T47D (cell line): ENCODE measurements around the gene FPGS.

Experiments used
- DNase-seq, 2 experiments: peaks; one replicate each; pipeline versions ENCODE4 v3.0.0 to v3.0.0-alpha.2; 2011 to 2012; ENCODE audit warnings: low read depth in 1 of 2, low spot score in 1 of 2
- JUND ChIP-seq: IDR thresholded peaks from 2 replicates; pipeline ENCODE4 v1.6.1; 2012; ENCODE audit warnings: low read depth
- in situ Hi-C: cut with HindIII; loops from 2 replicates; pipeline ENCODE4 v1.10.0; 2016; ENCODE audit warnings: low sequenced_read_pairs, low pct_unique_long_range_greater_than_20kb

Gene FPGS

DNA sequence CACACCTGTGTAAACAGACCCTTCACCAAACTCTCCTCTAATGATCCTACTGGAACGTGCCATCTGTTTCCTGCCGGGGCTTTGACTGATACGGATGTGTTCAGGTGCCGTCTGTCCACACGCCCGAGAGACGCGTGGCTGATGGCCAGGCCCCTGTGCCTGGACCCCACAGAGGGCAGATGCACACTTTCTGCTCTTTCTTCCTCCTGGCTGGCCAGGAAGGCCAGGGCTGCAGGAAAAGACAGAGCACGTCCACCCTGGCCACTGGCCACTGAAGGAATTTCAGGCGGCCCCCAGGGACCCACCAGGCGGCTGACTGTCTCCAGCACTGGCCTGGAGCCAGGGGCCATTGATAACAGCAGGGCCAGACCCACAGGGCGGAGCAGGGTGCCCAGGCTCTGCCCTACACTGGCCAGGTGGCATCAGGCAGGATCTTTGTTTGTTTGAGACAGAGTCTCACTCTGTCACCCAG lies 55.4 kb downstream of the FPGS start:
- no peak for TF ChIP-seq JUND
- no peak for DNase-seq
- in situ Hi-C loops: no loop called here

DNA sequence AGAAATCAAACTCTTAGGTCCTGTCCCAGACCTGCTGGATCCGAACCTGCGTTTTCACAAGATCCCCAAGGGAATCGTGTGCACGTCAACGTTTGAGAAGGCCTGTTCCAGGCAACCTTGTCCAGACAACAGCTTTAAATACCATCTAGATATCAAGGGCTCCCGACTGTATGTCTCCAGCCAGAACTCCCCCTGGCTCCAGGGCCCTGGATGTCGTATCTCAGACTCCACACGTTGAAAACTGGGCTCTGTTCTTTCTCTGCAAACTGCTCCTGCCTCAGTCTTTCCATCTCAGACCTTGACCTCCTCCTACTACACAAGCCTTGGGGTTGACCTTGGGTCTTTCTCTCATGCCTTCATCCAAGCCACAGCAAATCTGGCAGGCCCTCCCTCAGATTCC lies 57.6 kb downstream of the FPGS start:
- no peak for DNase-seq
- in situ Hi-C loops: no loop called here
- TF ChIP-seq JUND: no peak

DNA sequence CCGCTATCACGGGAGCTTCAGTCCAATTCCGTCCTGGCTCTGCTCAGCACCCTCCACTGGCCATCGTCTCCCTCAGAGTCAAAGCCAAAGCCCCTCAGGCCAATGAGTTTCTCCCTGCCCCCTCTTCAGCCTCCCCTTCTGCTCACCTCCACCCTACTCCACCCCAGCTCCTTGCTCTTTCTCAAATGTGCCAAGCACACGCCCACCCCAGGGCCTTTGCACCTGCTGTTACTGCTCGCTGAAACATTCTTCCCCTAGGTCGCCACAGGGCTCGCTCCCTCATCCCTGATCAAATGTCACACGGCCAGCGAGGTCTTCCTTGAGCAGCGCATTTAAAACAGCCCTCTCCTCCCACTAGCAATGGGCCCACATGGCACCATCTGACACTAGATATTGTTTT lies 58.1 kb downstream of the FPGS start:
- in situ Hi-C loops: no loop called here
- no peak for DNase-seq

GRCh38 chr9:127862075-127863011 lies 59.7 kb downstream of the FPGS start:
- in situ Hi-C loops: no loop called here
- no peak for TF ChIP-seq JUND
- no peak for DNase-seq

More for the DNA sequence above, 58.1 kb downstream of the FPGS start:
- no peak for TF ChIP-seq JUND

DNA sequence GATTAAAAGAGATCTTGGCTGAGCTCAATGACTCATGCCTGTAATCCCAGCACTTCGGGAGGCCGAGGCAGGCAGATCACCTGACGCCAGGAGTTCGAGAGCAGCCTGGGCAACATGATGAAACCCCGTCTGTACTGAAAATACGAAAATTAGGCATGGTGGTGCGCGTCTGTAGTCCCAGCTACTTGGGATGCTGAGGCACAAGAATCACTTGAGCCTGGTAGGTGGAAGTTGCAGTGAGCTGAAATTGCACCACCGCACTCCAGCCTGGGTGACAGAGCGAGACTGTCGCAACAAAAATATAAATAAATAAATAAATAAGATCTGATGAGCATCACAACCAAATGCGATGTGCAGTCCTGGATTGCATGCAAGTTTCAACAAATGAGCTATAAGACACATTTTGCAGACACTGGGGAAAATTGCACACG lies 60.5 kb downstream of the FPGS start:
- no peak for DNase-seq
- in situ Hi-C loops: no loop called here

More for the DNA sequence above, 60.5 kb downstream of the FPGS start:
- TF ChIP-seq JUND: no peak
